ENCODE results near the gene FECH. TPM values are rescaled to one million over a fixed set of nuclear protein-coding genes. Genes with fewer than 3 reads are reported as not detected.

FECH gene
- total RNA-seq, 1 experiment from 2014 or later = 24.1 TPM

GRCh38 chr18:57569133-57569532 is 17.4 kb downstream of the FECH start:
- Histone ChIP-seq H2BK120ac (ENCODE audit: low read depth, low read length, poor library complexity, severe bottlenecking) (no peak overlapping the region), H2AFZ (ENCODE audit: low read length) (no peak overlapping the region), H3K56ac (ENCODE audit: insufficient read length, low read depth, low read length) (no peak overlapping the region), H2BK5ac (ENCODE audit: insufficient read length, low read length) (no peak overlapping the region), H3K27me3 (ENCODE audit: insufficient read depth, low read length) (no peaks in the 10 kb centered on the region), H2BK12ac (ENCODE audit: insufficient read length, low read depth, low read length) (no peak overlapping the region), H2BK15ac (ENCODE audit: low read depth, low read length) (no peak overlapping the region), H3K9me3 (ENCODE audit: control insufficient read depth, low read depth, low read length) (no peaks in the 10 kb centered on the region), H3K14ac (ENCODE audit: insufficient read depth, low read length) (no peak overlapping the region), H3K79me1 (ENCODE audit: insufficient read depth, low read depth, low read length, poor library complexity, severe bottlenecking) (no peaks in the 10 kb centered on the region), H4K8ac (replicated peaks; ENCODE audit: insufficient read length, low read depth, low read length) (no peak overlapping the region), H3K23ac (ENCODE audit: insufficient read length, low read depth, low read length) (no peak overlapping the region), H3K9ac (ENCODE audit: extremely low read depth, insufficient read length, low read length) (no peak overlapping the region), H3K18ac (ENCODE audit: insufficient read length, low read depth, low read length) (no peak overlapping the region), H3T11ph (ENCODE audit: low read length) (no peak overlapping the region), H3K4me2 (ENCODE audit: insufficient read depth, insufficient read length, low read length) (no peak overlapping the region), H3K4ac (ENCODE audit: low read depth, low read length) (no peak overlapping the region), H4K20me1 (ENCODE audit: control insufficient read depth, insufficient read depth, insufficient read length) (no peaks in the 10 kb centered on the region), H3K79me2 (ENCODE audit: insufficient read depth, low read length) (no peaks in the 10 kb centered on the region), H3K4me1 (ENCODE audit: insufficient read depth, low read length) (no peaks in the 10 kb centered on the region), H4K5ac (ENCODE audit: insufficient read length, low read depth, low read length) (no peak overlapping the region), H4K91ac (ENCODE audit: insufficient read length, low read depth, low read length) (no peak overlapping the region), H3K23me2 (ENCODE audit: insufficient read length, low read depth, low read length, poor library complexity, severe bottlenecking) (no peaks in the 10 kb centered on the region), H2BK20ac (ENCODE audit: low read depth, low read length, poor library complexity, severe bottlenecking) (no peak overlapping the region), H3K27ac (ENCODE audit: insufficient read length, low read depth, low read length) (no peak overlapping the region), H2AK5ac (ENCODE audit: insufficient read length, low read length) (no peak overlapping the region)
- Mint-ChIP-seq H3K4me1 (no peaks in the 10 kb centered on the region), H3K4me3 (no peak overlapping the region), H3K36me3 (ENCODE audit: insufficient read depth in 1 of 3, low read depth in 3 of 3) (peaks cover 0 to 41% (median 26%) of the 10 kb centered on the region in 3 experiments; a peak in 6 of 7 replicates), H3K27me3 (ENCODE audit: low read depth) (no peaks in the 10 kb centered on the region), H3K9me3 (no peaks in the 10 kb centered on the region), H3K27ac (no peak overlapping the region)
- DNase-seq = no peak
- WGBS (ENCODE audit: extremely low coverage, insufficient read length, low lambda C conversion rate) = no CpG with 5 or more reads among the region's 2 CpGs
- TF ChIP-seq CTCF (conservative IDR thresholded peaks at IDR 0.05) = no peak

Data from H9 (cell line).